ENCODE results near the gene HOXA7.

HOXA7 gene

DNA sequence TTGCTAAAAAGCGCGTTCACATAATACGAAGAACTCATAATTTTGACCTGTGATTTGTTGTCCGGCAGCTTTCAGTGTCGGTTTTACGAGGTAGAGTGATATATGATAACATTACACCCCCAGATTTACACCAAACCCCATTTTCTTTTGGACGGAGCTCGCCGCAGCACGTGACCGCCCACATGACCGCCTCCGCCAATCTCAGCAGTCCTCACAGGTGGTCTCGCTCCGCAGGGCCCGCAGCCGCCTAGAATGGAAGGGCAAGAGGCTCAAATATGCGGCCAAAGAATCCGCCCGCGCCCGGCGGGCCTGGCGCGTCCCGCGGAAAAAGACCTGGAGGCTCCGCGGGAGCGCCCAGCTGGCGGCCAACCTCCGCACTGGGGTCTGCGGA, at the start of gene HOXA7:
Gene HOXA7, minus strand, starts transcription at position 168 of the 391 bp plus-strand sequence. Its CDS starts 130 bp downstream, at position 38.
- Histone ChIP-seq H3K9ac (ENCODE audit: insufficient read length) (peak within 1 kb of the TSS; percentile 28), H3K9me3 (ENCODE audit: low read depth, low read length) (no peaks in the 10 kb centered on the region), H3K4me3 (peak within 1 kb of the TSS; percentile 86), H3K27ac (no peak within 1 kb of the TSS), H3K36me3 (ENCODE audit: insufficient read depth, low read length) (no peaks in the 10 kb centered on the region)
- DNase-seq (ENCODE audit: low read depth, low spot score): no peak
- TF ChIP-seq FOXP2 (optimal IDR thresholded peaks at IDR 0.05; ENCODE audit: control extremely low read depth, extremely low read length, insufficient read depth) (no peak), POLR2AphosphoS5 (IDR thresholded peaks at IDR 0.05; ENCODE audit: borderline replicate concordance, low read depth, low read length) (no peak), EZH2 (IDR thresholded peaks at IDR 0.05) (no peak)

- DNase-seq (ENCODE audit: low read depth, low spot score): no peak
- H3K36me3 ChIP-seq (ENCODE audit: insufficient read depth, low read length): no peaks in the 10 kb centered on the region
- no peak overlapping the region for H3K9ac ChIP-seq (ENCODE audit: insufficient read length)
- no peak overlapping the region for H3K27ac ChIP-seq
- H3K4me3 ChIP-seq: peak overlapping the region; percentile 47; the same call in 1 of the 2 replicates
- no peaks in the 10 kb centered on the region for H3K9me3 ChIP-seq (ENCODE audit: low read depth, low read length)
- TF ChIP-seq EZH2 (IDR thresholded peaks at IDR 0.05) (no peak), FOXP2 (optimal IDR thresholded peaks at IDR 0.05; ENCODE audit: control extremely low read depth, extremely low read length, insufficient read depth) (no peak), POLR2AphosphoS5 (IDR thresholded peaks at IDR 0.05; ENCODE audit: borderline replicate concordance, low read depth, low read length) (no peak)
Measured at GRCh38 chr7:27205325-27206280, 49.1 kb upstream of the HOXA7 start.

- Histone ChIP-seq H3K27ac (no peak overlapping the region), H3K9ac (ENCODE audit: insufficient read length) (no peak overlapping the region), H3K9me3 (ENCODE audit: low read depth, low read length) (no peaks in the 10 kb centered on the region), H3K4me3 (peak overlapping the region; percentile 47; the same call in 1 of the 2 replicates), H3K36me3 (ENCODE audit: insufficient read depth, low read length) (no peaks in the 10 kb centered on the region)
- no peak for DNase-seq (ENCODE audit: low read depth, low spot score)
- TF ChIP-seq EZH2 (IDR thresholded peaks at IDR 0.05) (no peak), FOXP2 (optimal IDR thresholded peaks at IDR 0.05; ENCODE audit: control extremely low read depth, extremely low read length, insufficient read depth) (no peak), POLR2AphosphoS5 (IDR thresholded peaks at IDR 0.05; ENCODE audit: borderline replicate concordance, low read depth, low read length) (no peak)
Measured at GRCh38 chr7:27204851-27205322, 48.4 kb upstream of the HOXA7 start.

- TF ChIP-seq POLR2AphosphoS5 (IDR thresholded peaks at IDR 0.05; ENCODE audit: borderline replicate concordance, low read depth, low read length) (no peak), EZH2 (IDR thresholded peaks at IDR 0.05) (no peak), FOXP2 (optimal IDR thresholded peaks at IDR 0.05; ENCODE audit: control extremely low read depth, extremely low read length, insufficient read depth) (no peak)
- Histone ChIP-seq H3K27ac (no peak overlapping the region), H3K9ac (ENCODE audit: insufficient read length) (no peak overlapping the region), H3K4me3 (no peak overlapping the region), H3K9me3 (ENCODE audit: low read depth, low read length) (no peaks in the 10 kb centered on the region), H3K36me3 (ENCODE audit: insufficient read depth, low read length) (no peaks in the 10 kb centered on the region)
- DNase-seq (ENCODE audit: low read depth, low spot score): no peak
Measured at GRCh38 chr7:27203964-27204594, 47.6 kb upstream of the HOXA7 start.

DNA sequence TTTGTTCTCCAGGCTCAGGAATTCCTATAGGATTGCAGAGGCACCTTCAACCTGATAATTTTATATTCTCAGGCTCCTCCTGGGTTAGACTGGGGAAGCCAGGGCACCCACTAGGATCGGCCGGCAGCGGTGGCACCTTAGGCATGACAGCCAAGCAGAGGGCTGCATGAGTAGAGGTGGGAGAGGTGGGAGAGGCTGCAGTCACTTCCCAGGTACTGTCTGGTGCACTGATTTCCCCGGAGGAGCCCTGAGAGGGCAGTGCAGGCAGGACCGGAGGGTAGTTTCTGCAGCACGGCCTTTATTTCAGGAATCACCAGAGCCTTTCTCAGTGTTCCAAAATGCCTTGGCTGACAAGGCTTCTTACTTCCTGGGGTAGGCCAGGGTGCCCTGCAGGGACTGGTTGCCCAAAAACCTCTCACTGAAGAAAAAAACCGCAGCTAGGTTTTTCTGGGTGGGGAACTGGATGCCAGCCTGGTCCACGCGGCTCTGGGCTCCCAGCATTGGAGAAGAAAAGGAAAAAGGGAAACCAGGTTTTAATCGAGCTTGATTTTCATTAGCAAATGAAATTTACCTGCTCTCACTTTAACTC, 47.0 kb upstream of the HOXA7 start:
- Histone ChIP-seq H3K9me3 (ENCODE audit: low read depth, low read length) (no peaks in the 10 kb centered on the region), H3K9ac (ENCODE audit: insufficient read length) (no peak overlapping the region), H3K27ac (no peak overlapping the region), H3K4me3 (no peak overlapping the region), H3K36me3 (ENCODE audit: insufficient read depth, low read length) (no peaks in the 10 kb centered on the region)
- no peak for DNase-seq (ENCODE audit: low read depth, low spot score)
- TF ChIP-seq POLR2AphosphoS5 (IDR thresholded peaks at IDR 0.05; ENCODE audit: borderline replicate concordance, low read depth, low read length) (no peak), FOXP2 (optimal IDR thresholded peaks at IDR 0.05; ENCODE audit: control extremely low read depth, extremely low read length, insufficient read depth) (no peak), EZH2 (IDR thresholded peaks at IDR 0.05) (no peak)

DNA sequence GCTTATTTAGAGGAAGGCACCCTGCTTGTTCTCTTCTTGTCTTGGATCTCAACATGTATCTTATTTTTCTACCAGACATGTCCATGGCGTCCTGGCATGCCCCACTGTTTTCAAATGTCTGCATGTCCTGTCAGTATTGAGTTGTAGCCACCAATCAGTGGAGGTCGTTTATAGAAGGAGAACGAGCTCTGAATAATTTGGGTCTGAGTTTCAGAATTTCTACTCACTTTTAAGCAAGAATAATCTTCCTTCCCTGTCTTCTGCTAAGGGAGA, 46.3 kb upstream of the HOXA7 start:
- Histone ChIP-seq H3K27ac (no peak overlapping the region), H3K4me3 (no peak overlapping the region), H3K36me3 (ENCODE audit: insufficient read depth, low read length) (no peaks in the 10 kb centered on the region), H3K9ac (ENCODE audit: insufficient read length) (no peak overlapping the region), H3K9me3 (ENCODE audit: low read depth, low read length) (no peaks in the 10 kb centered on the region)
- DNase-seq (ENCODE audit: low read depth, low spot score): no peak
- TF ChIP-seq POLR2AphosphoS5 (IDR thresholded peaks at IDR 0.05; ENCODE audit: borderline replicate concordance, low read depth, low read length) (no peak), FOXP2 (optimal IDR thresholded peaks at IDR 0.05; ENCODE audit: control extremely low read depth, extremely low read length, insufficient read depth) (no peak), EZH2 (IDR thresholded peaks at IDR 0.05) (no peak)

DNA sequence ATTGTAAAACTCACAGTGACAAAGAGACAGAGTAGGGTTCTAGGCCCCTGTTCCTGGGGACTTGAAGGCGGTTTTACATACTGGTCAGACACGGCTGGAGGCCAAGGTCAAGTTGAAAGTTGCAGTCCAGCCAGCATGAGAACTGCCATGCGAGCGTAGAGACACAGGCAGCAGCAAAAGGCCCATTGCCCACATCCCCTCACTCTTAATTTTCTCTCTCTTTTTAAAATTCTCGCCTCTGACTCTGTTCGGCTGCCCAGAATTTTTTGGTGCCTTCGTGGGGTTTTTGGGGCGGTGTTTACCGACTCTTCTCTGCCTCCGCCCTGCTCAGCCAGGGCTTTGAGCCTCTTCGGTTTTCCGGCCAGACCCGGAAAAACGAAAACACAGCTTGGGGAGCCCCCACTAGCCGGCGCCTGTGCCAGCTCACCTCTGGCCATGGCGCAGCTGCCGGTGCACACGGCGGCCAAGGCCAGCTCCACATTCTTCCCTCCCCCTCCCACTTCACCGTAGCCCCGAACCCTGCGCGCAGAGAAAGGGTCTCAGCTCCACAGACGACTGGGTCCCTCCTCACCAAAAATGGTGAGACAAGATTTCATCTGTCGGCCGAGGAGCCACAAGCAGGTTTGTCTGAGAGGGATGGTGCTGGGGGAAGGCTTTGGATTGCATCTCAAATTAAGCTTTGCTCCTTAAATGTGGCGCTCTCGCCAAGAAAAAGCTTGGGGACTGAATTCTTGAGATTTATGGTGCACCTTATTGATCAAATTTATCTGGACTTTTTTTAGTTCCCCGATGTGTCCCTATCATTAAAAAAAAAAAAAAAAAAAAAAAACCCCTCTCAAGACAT, 45.8 kb upstream of the HOXA7 start:
- no peak overlapping the region for H3K4me3 ChIP-seq
- H3K9ac ChIP-seq (ENCODE audit: insufficient read length): no peak overlapping the region
- H3K9me3 ChIP-seq (ENCODE audit: low read depth, low read length): no peaks in the 10 kb centered on the region
- TF ChIP-seq POLR2AphosphoS5 (IDR thresholded peaks at IDR 0.05; ENCODE audit: borderline replicate concordance, low read depth, low read length): no peak
- H3K36me3 ChIP-seq (ENCODE audit: insufficient read depth, low read length): no peaks in the 10 kb centered on the region
- H3K27ac ChIP-seq: no peak overlapping the region
- DNase-seq (ENCODE audit: low read depth, low spot score): no peak

All from SK-N-MC (cell line).